Pancreas (tissue), 10 donors: ENCODE results near the gene DTNBP1. TPM values are rescaled to one million over a fixed set of nuclear protein-coding genes. Genes with fewer than 3 reads are reported as not detected.

ENCODE experiments used
- ATAC-seq, 4 donors: fragments of 200-7000 bp; cut with Tn5 transposase; one replicate each; pipeline versions ENCODE4 v1.8.0 to v1.9.1; 2020; ENCODE audit warnings: mild to moderate bottlenecking in 4 of 4, moderate library complexity in 4 of 4
- DNase-seq, 6 donors: peaks; one replicate each; pipeline ENCODE4 v3.0.0-alpha.2; 2020
- FAIRE-seq: peaks from 2 replicates; lab custom pipeline; 2012; peaks lifted over from hg19 to GRCh38; lab: Jason Lieb, UNC
- H3K27ac ChIP-seq, 4 donors: fragments of 200-600 bp; sonication (generic); 1 replicate in 3 of 4; 2 replicates in 1 of 4; pipeline versions ENCODE4 v1.5.0 to v1.8.0; 2020
- H3K27me3 ChIP-seq, 4 donors: fragments of 200-600 bp; one replicate each; pipeline ENCODE4 v1.8.0; 2021
- H3K36me3 ChIP-seq, 3 donors: fragments of 200-600 bp; sonication (generic) in 1 of 3; one replicate each; pipeline versions ENCODE4 v1.5.0 to v1.8.0; 2020 to 2021
- H3K4me1 ChIP-seq, 3 donors: fragments of 200-600 bp; one replicate each; pipeline ENCODE4 v1.8.0; 2021
- H3K4me3 ChIP-seq, 4 donors: fragments of 200-600 bp; sonication (generic) in 2 of 4; one replicate each; pipeline versions ENCODE4 v1.5.0 to v1.8.0; 2020 to 2021
- H3K9me3 ChIP-seq, 4 donors: fragments of 200-600 bp; one replicate each; pipeline ENCODE4 v1.8.0; 2021
- CTCF ChIP-seq, 4 donors: fragments of 200-600 bp; sonication (generic) in 3 of 4; IDR thresholded peaks; one replicate each; pipeline versions ENCODE4 v1.5.0 to v1.8.0; 2021; ENCODE audit warnings: antibody characterized with exemption in 4 of 4
- WGBS, 2 donors: extraction: QIAGEN DNeasy Blood & Tissue Kit; methylation state at CpG; one replicate each; pipeline ENCODE4 v1.1.7; 2013; 5-methylcytosine and 5-hydroxymethylcytosine counted together
- intact Hi-C, 3 donors: fragments of 100-400 bp; cut with DNase I; formaldehyde crosslinking; loops; one replicate each; pipeline versions ENCODE4 v1.11.1 to v1.14.2; 2022
- polyA plus RNA-seq, 2 donors: library from polyadenylated mRNA; stranded (reverse); fragments of 200-250 nt; gene quantifications; one replicate each; pipeline ENCODE4 v1.2.3, GENCODE V29; 2013
- total RNA-seq, 6 donors: library from RNA; stranded (reverse); fragmentation: NEBNext Ultra II Directional in 4 of 6; extraction: Animal tissue kit (Norgen Biotek cat#: 25700) in 4 of 6; gene quantifications; one replicate each; pipeline versions ENCODE4 v1.2.1 to v1.2.4, GENCODE V29; 2021 to 2023
- donor health status: healthy with polysubstance abuse.
- donor health status: DM: no; HTN: no; CAD: no; lungs with moderate emphysema.
- donor health status: DM: no; HTN: no; CAD: no.
- donor health status: control.
- donor health status: control.
- donor health status: Bipolar disorder and iron deficiency.
- donor health status: DM: yes; HTN: yes; CAD: no.
- donor health status: DM: no; HTN: no; CAD: no.
- donor health status: DM: no; HTN: no; CAD: no.
- donor health status: DM: yes; HTN: yes; CAD: no.

The DTNBP1 gene
- total and polyA plus RNA-seq, 8 donors = 6.5 to 11.5 (median 8.0) TPM

GRCh38 chr6:15663130-15663871 lies 473 bp upstream of the DTNBP1 start:
- H3K9me3 ChIP-seq = no peaks in the 10 kb centered on the region
- H3K4me3 ChIP-seq = peak overlapping the region; percentile 88 to 98 (median 95)
- ATAC-seq = no peak
- 42 to 43% methylated on average over 18 of the region's 18 CpGs for WGBS, 2 donors
- no peak for FAIRE-seq
- no peak for DNase-seq
- no peaks in the 10 kb centered on the region for H3K36me3 ChIP-seq
- no peak for TF ChIP-seq CTCF (IDR thresholded peaks at IDR 0.05)
- H3K27me3 ChIP-seq = no peaks in the 10 kb centered on the region
- peak overlapping the region in 3 of 4 donors; percentile 79 to 90 (median 82) for H3K27ac ChIP-seq
- H3K4me1 ChIP-seq = peaks cover 0 to 3% (median 0%) of the 10 kb centered on the region in 3 donors
- intact Hi-C loops = no loop called here

DNA sequence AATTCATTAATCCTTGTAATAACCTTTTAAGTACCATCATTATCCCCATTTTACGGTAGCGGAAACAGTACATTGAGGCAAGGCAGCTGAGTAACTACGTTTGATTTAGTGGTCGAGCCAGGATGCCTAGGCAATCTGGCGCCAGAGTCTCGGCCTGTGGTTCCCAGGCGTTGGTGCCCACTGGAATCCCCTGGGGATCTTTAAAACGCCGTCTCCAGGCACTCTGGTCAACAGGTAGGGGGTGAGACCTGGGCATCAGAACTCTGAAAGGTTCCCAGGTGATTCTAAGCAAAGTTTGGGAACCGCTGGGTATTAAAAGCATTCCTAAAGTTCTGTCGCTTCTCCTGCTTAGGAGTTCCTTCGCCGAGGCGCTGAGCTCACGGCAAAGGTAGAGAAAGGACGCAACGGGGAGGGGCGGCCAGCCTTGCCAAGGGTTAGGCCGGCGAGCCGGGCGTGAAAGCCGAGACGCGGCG lies 939 bp downstream of the DTNBP1 start:
- peak; percentile 9 to 12 (median 11) for ATAC-seq
- Histone ChIP-seq H3K36me3 (no peaks in the 10 kb centered on the region), H3K4me3 (peak overlapping the region; percentile 88 to 98 (median 95)), H3K27me3 (no peaks in the 10 kb centered on the region), H3K27ac (peak overlapping the region; percentile 79 to 90 (median 82)), H3K9me3 (no peaks in the 10 kb centered on the region), H3K4me1 (peaks cover 0 to 3% (median 0%) of the 10 kb centered on the region in 3 donors)
- intact Hi-C loops = no loop called here
- FAIRE-seq = no peak
- DNase-seq = no peak
- no peak for TF ChIP-seq CTCF (IDR thresholded peaks at IDR 0.05)
- 7 to 8% methylated on average over 22 to 26 of the region's 26 CpGs for WGBS, 2 donors

DNA sequence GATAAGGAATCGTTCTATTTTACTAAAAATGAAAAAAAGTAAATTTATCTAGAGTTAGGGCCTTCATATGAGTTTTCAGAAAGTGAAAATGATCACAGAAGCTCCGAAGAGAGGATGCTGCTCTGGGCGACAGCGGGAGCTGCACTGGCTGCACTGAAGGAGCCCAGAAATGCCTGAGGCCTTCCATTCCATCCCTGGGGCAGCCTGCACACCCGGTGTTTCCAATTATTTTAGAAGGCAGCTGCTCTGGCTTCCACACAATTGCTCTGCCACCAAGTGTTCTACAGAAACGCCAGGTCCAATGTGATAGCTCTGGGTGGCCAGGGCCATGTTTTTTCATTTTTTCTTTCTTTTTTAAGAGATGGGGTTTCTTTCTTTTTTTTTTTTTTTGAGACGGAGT lies 3.6 kb downstream of the DTNBP1 start:
- TF ChIP-seq CTCF (IDR thresholded peaks at IDR 0.05) = no peak
- no peak for ATAC-seq
- Histone ChIP-seq H3K4me1 (peaks cover 0 to 3% (median 0%) of the 10 kb centered on the region in 3 donors), H3K27ac (no peak overlapping the region), H3K9me3 (no peaks in the 10 kb centered on the region), H3K4me3 (no peak overlapping the region), H3K36me3 (no peaks in the 10 kb centered on the region), H3K27me3 (no peaks in the 10 kb centered on the region)
- DNase-seq = no peak
- 82 to 84% methylated on average over 6 to 7 of the region's 7 CpGs for WGBS, 2 donors
- intact Hi-C loops = no loop called here
- FAIRE-seq = no peak

DNA sequence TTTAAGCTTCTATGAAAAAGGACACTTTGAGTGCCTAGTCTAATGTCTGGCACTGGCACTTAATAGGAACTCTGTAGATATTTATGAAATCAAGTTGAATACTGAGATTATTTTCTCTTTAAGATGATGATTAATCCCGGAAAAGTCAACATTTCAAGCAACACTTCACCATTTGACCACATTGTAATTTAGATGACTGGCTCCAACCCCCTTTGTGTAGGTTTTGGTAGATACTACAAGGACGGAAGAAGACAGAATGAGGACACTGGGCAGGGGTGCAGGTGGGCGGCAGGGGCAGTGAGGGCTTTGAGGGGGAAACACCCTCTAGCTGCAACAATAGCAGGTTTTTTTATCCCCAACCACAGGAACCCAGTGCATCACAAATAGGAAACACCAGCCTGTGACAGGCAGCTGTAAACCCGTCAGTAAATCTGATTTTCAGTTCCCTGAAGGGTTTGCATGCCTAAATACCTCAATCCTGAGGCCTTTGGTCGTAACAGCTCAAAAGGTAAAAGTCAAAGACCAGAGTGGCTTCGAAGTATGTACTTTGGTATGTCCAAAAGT lies 4.6 kb downstream of the DTNBP1 start:
- no peaks in the 10 kb centered on the region for H3K27me3 ChIP-seq
- no peaks in the 10 kb centered on the region for H3K36me3 ChIP-seq
- no peaks in the 10 kb centered on the region for H3K9me3 ChIP-seq
- DNase-seq (no peak), ATAC-seq (no peak), FAIRE-seq (no peak)
- 80 to 90% methylated on average over 6 of the region's 6 CpGs for WGBS, 2 donors
- no peak overlapping the region for H3K4me3 ChIP-seq
- TF ChIP-seq CTCF (IDR thresholded peaks at IDR 0.05) = no peak
- intact Hi-C loops = no loop called here
- peaks cover 0 to 3% (median 0%) of the 10 kb centered on the region in 3 donors for H3K4me1 ChIP-seq
- H3K27ac ChIP-seq = no peak overlapping the region

DNA sequence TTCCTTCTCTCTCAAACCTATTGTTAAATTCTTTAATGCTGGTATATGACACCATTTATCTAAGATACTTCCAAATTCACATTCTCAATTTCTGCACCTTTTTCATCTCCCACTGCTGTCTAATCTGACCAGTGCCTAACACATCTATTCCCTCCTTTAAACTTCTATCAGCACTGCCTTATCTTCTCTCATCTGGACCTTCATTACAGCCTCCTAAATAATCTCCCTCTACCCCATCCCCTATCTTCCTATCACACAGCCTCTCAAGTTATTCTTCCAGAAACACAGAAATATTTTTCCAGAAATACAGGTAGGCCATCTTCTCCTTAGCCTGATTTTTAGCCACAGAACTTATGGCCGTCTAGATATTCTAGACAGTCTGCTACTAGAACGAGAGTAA lies 5.5 kb downstream of the DTNBP1 start:
- intact Hi-C loops = no loop called here
- no peak overlapping the region for H3K27ac ChIP-seq
- no peak for DNase-seq
- no peak for TF ChIP-seq CTCF (IDR thresholded peaks at IDR 0.05)
- H3K36me3 ChIP-seq = no peaks in the 10 kb centered on the region
- WGBS, 2 donors = 79 to 97% methylated on average over 2 of the region's 2 CpGs
- H3K9me3 ChIP-seq = no peaks in the 10 kb centered on the region
- H3K4me3 ChIP-seq = no peak overlapping the region
- H3K27me3 ChIP-seq = no peaks in the 10 kb centered on the region
- FAIRE-seq = no peak
- no peak for ATAC-seq
- H3K4me1 ChIP-seq = peaks cover 0 to 3% (median 0%) of the 10 kb centered on the region in 3 donors
